Nephron progenitor cell (in vitro differentiated cells): ENCODE results near the gene EME2.

Source experiments
- DNase-seq: peaks from one replicate; pipeline ENCODE4 v3.0.0; 2021
- H3K27ac Mint-ChIP-seq: 2 replicates; pipeline ENCODE4 v1.8.0; 2021; ENCODE audit warnings: mild to moderate bottlenecking, moderate library complexity, mixed read lengths
- H3K27me3 Mint-ChIP-seq: 2 replicates; pipeline ENCODE4 v1.8.0; 2021; ENCODE audit warnings: mild to moderate bottlenecking, low read depth, mixed read lengths; ENCODE audit not compliant: poor library complexity
- H3K36me3 Mint-ChIP-seq: 2 replicates; pipeline ENCODE4 v1.8.0; 2021; ENCODE audit warnings: low read depth, mixed read lengths
- H3K4me1 Mint-ChIP-seq: 2 replicates; pipeline ENCODE4 v1.8.0; 2021; ENCODE audit warnings: mixed read lengths
- H3K4me3 Mint-ChIP-seq: 2 replicates; pipeline ENCODE4 v1.8.0; 2021; ENCODE audit warnings: mild to moderate bottlenecking, moderate library complexity, mixed read lengths
- H3K9me3 Mint-ChIP-seq: 2 replicates; pipeline ENCODE4 v1.8.0; 2021; ENCODE audit warnings: mild to moderate bottlenecking, moderate library complexity, mixed read lengths
- CTCF ChIP-seq: fragments of 200-600 bp; sonication (generic); IDR thresholded peaks from 2 replicates; pipeline ENCODE4 v1.5.0; 2021; ENCODE audit warnings: antibody characterized with exemption

Gene EME2

GRCh38 chr16:1773703-1774447 lies 1.3 kb downstream of the EME2 start:
- DNase-seq, result no peak
- H3K27me3 Mint-ChIP-seq, result no peaks in the 10 kb centered on the region
- H3K36me3 Mint-ChIP-seq, result no peaks in the 10 kb centered on the region
- peak overlapping the region; percentile 96 for H3K4me3 Mint-ChIP-seq
- H3K4me1 Mint-ChIP-seq, result peaks cover 13% of the 10 kb centered on the region
- H3K27ac Mint-ChIP-seq, result no peak overlapping the region
- TF ChIP-seq CTCF, result peak; percentile 4
- no peaks in the 10 kb centered on the region for H3K9me3 Mint-ChIP-seq

- TF ChIP-seq CTCF, result no peak
- Mint-ChIP-seq H3K36me3 (no peaks in the 10 kb centered on the region), H3K4me1 (peaks cover 13% of the 10 kb centered on the region), H3K27me3 (no peaks in the 10 kb centered on the region), H3K4me3 (peak overlapping the region; percentile 96), H3K9me3 (no peaks in the 10 kb centered on the region), H3K27ac (no peak overlapping the region)
- DNase-seq, result no peak
Observed at GRCh38 chr16:1774448-1774780, 1.8 kb downstream of the EME2 start.

- H3K27ac Mint-ChIP-seq, result no peak overlapping the region
- peaks cover 13% of the 10 kb centered on the region for H3K4me1 Mint-ChIP-seq
- no peaks in the 10 kb centered on the region for H3K36me3 Mint-ChIP-seq
- no peak for DNase-seq
- no peaks in the 10 kb centered on the region for H3K9me3 Mint-ChIP-seq
- no peaks in the 10 kb centered on the region for H3K27me3 Mint-ChIP-seq
- no peak overlapping the region for H3K4me3 Mint-ChIP-seq
- TF ChIP-seq CTCF, result no peak
Observed at GRCh38 chr16:1775006-1775845, 2.6 kb downstream of the EME2 start.

- DNase-seq, result no peak
- no peak for TF ChIP-seq CTCF
- no peaks in the 10 kb centered on the region for H3K9me3 Mint-ChIP-seq
- no peaks in the 10 kb centered on the region for H3K27me3 Mint-ChIP-seq
- peak overlapping the region; percentile 69 for H3K27ac Mint-ChIP-seq
- peaks cover 14% of the 10 kb centered on the region for H3K4me1 Mint-ChIP-seq
- H3K36me3 Mint-ChIP-seq, result no peaks in the 10 kb centered on the region
- no peak overlapping the region for H3K4me3 Mint-ChIP-seq
Observed at GRCh38 chr16:1775846-1776671, 3.4 kb downstream of the EME2 start.

- Mint-ChIP-seq H3K27ac (peak overlapping the region; percentile 69), H3K4me1 (peaks cover 20% of the 10 kb centered on the region), H3K27me3 (no peaks in the 10 kb centered on the region), H3K36me3 (no peaks in the 10 kb centered on the region), H3K4me3 (no peak overlapping the region), H3K9me3 (no peaks in the 10 kb centered on the region)
- no peak for DNase-seq
- TF ChIP-seq CTCF, result no peak
Observed at GRCh38 chr16:1776672-1776955, 4.0 kb downstream of the EME2 start.
